Naive thymus-derived CD4-positive, alpha-beta T cell (primary cell): ENCODE data around the gene SMYD2. TPM values are rescaled to one million over a fixed set of nuclear protein-coding genes. Genes with fewer than 3 reads are reported as not detected.

Source experiments
- ATAC-seq: fragments of 150-1000 bp; cut with Tn5 transposase; 2 replicates; pipeline ENCODE4 v1.10.0; 2021; ENCODE audit warnings: mild to moderate bottlenecking, moderate library complexity
- CTCF ChIA-PET: fragments of 350-600 bp; sonication (Branson Sonifier 250); formaldehyde crosslinking; loops from one replicate; lab custom pipeline; 2021; ENCODE audit warnings: antibody characterized with exemption; lab: Charles Lee
- POLR2A ChIA-PET: fragments of 350-600 bp; sonication (Branson Sonifier 250); formaldehyde crosslinking; loops from one replicate; lab custom pipeline; 2021; ENCODE audit warnings: antibody characterized with exemption, inconsistent platforms; lab: Charles Lee
- DNase-seq, 9 donors: peaks; one replicate each; pipeline versions ENCODE4 v3.0.0 to v3.0.0-alpha.2; 2020 to 2022; ENCODE audit warnings: mixed read lengths in 1 of 9
- H3K27ac ChIP-seq: one replicate; pipeline ENCODE4 v1.7.0; 2013; ENCODE audit warnings: mild to moderate bottlenecking, low read depth, low read length, moderate library complexity
- H3K27me3 ChIP-seq, 2 donors: one replicate each; pipeline ENCODE4 v1.7.0; 2013; ENCODE audit warnings: low read length in 2 of 2, mild to moderate bottlenecking in 2 of 2, moderate library complexity in 2 of 2; ENCODE audit not compliant: control insufficient read depth in 2 of 2, insufficient read depth in 2 of 2
- H3K36me3 ChIP-seq, 3 experiments: 1 replicate in 2 of 3; 2 replicates in 1 of 3; pipeline ENCODE4 v1.7.0; 2013; ENCODE audit warnings: low read length in 3 of 3, mild to moderate bottlenecking in 3 of 3, moderate library complexity in 1 of 3; ENCODE audit not compliant: insufficient read depth in 3 of 3, control insufficient read depth in 2 of 3
- H3K4me1 ChIP-seq, 2 donors: one replicate each; pipeline ENCODE4 v1.7.0; 2013; ENCODE audit warnings: low read length in 2 of 2, mild to moderate bottlenecking in 2 of 2, moderate library complexity in 1 of 2; ENCODE audit not compliant: control insufficient read depth in 2 of 2, insufficient read depth in 2 of 2
- H3K4me3 ChIP-seq: 2 replicates; pipeline ENCODE4 v1.7.0; 2013; ENCODE audit warnings: mild to moderate bottlenecking, low read length
- H3K9me3 ChIP-seq, 3 experiments: 1 replicate in 2 of 3; 2 replicates in 1 of 3; pipeline ENCODE4 v1.7.0; 2013; ENCODE audit warnings: low read length in 3 of 3; ENCODE audit not compliant: control insufficient read depth in 2 of 3
- H3K27ac Mint-ChIP-seq, 9 donors: one replicate each; pipeline ENCODE4 v1.8.0; 2020 to 2022; ENCODE audit warnings: mixed read lengths in 9 of 9, mild to moderate bottlenecking in 8 of 9, moderate library complexity in 5 of 9, inconsistent platforms in 2 of 9
- H3K27me3 Mint-ChIP-seq, 5 donors: one replicate each; pipeline ENCODE4 v1.8.0; 2021 to 2022; ENCODE audit warnings: mixed read lengths in 5 of 5, mild to moderate bottlenecking in 1 of 5
- H3K36me3 Mint-ChIP-seq, 5 donors: one replicate each; pipeline ENCODE4 v1.8.0; 2020 to 2022; ENCODE audit warnings: mixed read lengths in 5 of 5, mild to moderate bottlenecking in 3 of 5, inconsistent platforms in 1 of 5
- H3K4me1 Mint-ChIP-seq, 7 donors: one replicate each; pipeline ENCODE4 v1.8.0; 2020 to 2022; ENCODE audit warnings: mixed read lengths in 7 of 7, mild to moderate bottlenecking in 3 of 7, inconsistent platforms in 1 of 7
- H3K4me3 Mint-ChIP-seq, 10 donors: one replicate each; pipeline ENCODE4 v1.8.0; 2020 to 2022; ENCODE audit warnings: mild to moderate bottlenecking in 10 of 10, mixed read lengths in 10 of 10, moderate library complexity in 6 of 10, inconsistent platforms in 2 of 10
- H3K9me3 Mint-ChIP-seq, 11 donors: one replicate each; pipeline ENCODE4 v1.8.0; 2020 to 2022; ENCODE audit warnings: mixed read lengths in 11 of 11, mild to moderate bottlenecking in 4 of 11, inconsistent platforms in 1 of 11, moderate library complexity in 1 of 11
- intact Hi-C, 2 donors: fragments of 100-400 bp; cut with micrococcal nuclease; formaldehyde crosslinking; loops; one replicate each; pipeline ENCODE4 v1.15.1; 2023
- polyA plus RNA-seq, 2 donors: library from polyadenylated mRNA; unstranded; fragments of 300-500 nt; fragmentation: Illumina TruSeq; gene quantifications; one replicate each; pipeline ENCODE4 v1.2.3, GENCODE V29; 2021
- total RNA-seq, 6 experiments: library from RNA in 5 of 6; stranded (reverse) in 5 of 6; gene quantifications; 1 replicate in 5 of 6; 2 replicates in 1 of 6; pipeline ENCODE4 v1.2.3 and lab custom pipeline; 2021 to 2026

SMYD2 gene
- total and polyA plus RNA-seq, 7 experiments from 2014 or later: 24.3 to 55.0 (median 34.7) TPM

- Mint-ChIP-seq H3K27me3 (no peaks in the 10 kb centered on the region), H3K4me3 (peak overlapping the region in 1 of 10 donors; percentile 46), H3K36me3 (peaks cover 0 to 12% (median 0%) of the 10 kb centered on the region in 5 donors), H3K9me3 (no peaks in the 10 kb centered on the region), H3K4me1 (peaks cover 0 to 26% (median 0%) of the 10 kb centered on the region in 7 donors), H3K27ac (peak overlapping the region in 1 of 9 donors; percentile 71)
- CTCF ChIA-PET: no interaction called here
- Histone ChIP-seq H3K9me3 (no peaks in the 10 kb centered on the region), H3K27ac (no peak overlapping the region), H3K36me3 (no peaks in the 10 kb centered on the region), H3K4me1 (no peaks in the 10 kb centered on the region), H3K27me3 (no peaks in the 10 kb centered on the region), H3K4me3 (no peak overlapping the region)
- no peak for DNase-seq
- POLR2A ChIA-PET: no interaction called here
- no peak for ATAC-seq
- intact Hi-C loops: loop anchor here in 1 of 2 donors (5.0 kb wide), 1 partner anchor 42 kb away; no protein-coding TSS in a partner anchor
Measured at GRCh38 chr1:214385428-214385827, 104.5 kb downstream of the SMYD2 start.

DNA sequence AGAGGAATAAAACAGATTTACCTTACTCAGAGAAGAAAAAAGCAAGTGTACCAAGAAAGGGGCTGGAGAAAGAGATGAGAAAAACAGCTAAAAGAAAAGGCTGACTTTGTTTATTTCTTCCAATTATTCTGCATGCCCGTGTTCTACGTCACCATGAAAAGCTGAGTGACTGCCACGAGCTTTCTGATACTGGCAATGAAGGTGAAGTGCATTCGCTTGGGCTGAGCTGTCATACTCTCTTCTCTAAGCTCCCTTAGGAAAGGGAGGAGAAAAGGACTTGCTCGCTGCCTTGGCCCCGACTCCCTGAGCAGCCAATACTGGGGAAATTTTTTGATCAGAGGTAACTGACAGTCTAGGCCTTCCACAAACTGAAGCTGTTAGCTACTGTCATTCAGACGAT, 105.4 kb downstream of the SMYD2 start:
- DNase-seq: no peak
- Histone ChIP-seq H3K36me3 (no peaks in the 10 kb centered on the region), H3K27ac (no peak overlapping the region), H3K9me3 (no peaks in the 10 kb centered on the region), H3K4me1 (no peaks in the 10 kb centered on the region), H3K4me3 (no peak overlapping the region), H3K27me3 (no peaks in the 10 kb centered on the region)
- Mint-ChIP-seq H3K36me3 (peaks cover 0 to 11% (median 0%) of the 10 kb centered on the region in 5 donors), H3K9me3 (no peaks in the 10 kb centered on the region), H3K4me3 (peak overlapping the region in 1 of 10 donors; percentile 80), H3K27me3 (no peaks in the 10 kb centered on the region), H3K27ac (peak overlapping the region in 1 of 9 donors; percentile 94), H3K4me1 (peaks cover 0 to 26% (median 0%) of the 10 kb centered on the region in 7 donors)
- no peak for ATAC-seq
- ChIA-PET POLR2A (no interaction called here), CTCF (interaction anchor here (0.6 kb wide), 1 partner anchor 197 kb away, joined by 4 read pairs; no protein-coding TSS in a partner anchor)
- intact Hi-C loops: loop anchor here in 1 of 2 donors (5.0 kb wide), 1 partner anchor 41 kb away; no protein-coding TSS in a partner anchor
